DMS 273 (cell line): Measurements from ENCODE around the gene PHC2.

ENCODE experiments used
- DNase-seq: peaks from one replicate; lab custom pipeline; 2025; ENCODE audit not compliant: unreplicated experiment; lab: John Stamatoyannopoulos, UW

Gene PHC2

DNA sequence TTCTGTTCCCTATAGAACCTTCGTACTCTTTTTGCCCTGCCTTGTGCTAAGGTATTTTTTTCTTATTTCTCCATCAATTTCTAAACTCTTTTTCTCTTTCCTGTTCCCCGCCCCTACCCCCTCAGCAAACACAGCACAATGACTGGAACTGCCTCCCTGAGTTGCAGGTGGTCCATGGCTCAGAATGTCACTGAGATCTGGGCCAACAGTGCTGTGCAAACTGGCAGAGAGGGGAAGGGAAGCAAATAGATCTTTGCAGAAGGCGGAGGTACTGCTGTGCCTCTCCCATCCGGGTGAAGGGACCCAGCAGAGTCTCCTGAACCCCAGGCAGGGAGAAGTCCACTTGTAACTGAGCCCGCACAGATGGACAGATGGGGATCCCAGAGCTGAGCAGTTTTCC lies 77.4 kb downstream of the PHC2 start:
- DNase-seq, result no peak

DNA sequence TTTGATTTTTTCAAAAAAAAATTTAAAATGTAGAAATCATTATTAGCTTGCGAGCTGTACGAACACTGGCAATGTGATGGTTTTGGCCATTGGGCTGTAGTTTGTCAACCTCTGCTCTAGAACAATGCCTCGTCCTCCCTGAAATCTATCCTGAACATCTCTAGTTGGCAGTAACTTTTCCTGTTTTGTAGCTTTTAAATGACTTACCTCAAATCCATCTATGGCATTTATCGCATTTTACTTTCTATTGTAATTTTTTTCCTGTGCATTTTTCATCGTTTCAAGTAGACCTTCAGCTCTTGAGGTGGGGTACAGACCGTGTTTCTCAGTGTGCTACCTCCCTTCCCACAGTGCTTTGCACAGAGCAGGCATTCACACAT lies 79.6 kb downstream of the PHC2 start:
- no peak for DNase-seq

DNA sequence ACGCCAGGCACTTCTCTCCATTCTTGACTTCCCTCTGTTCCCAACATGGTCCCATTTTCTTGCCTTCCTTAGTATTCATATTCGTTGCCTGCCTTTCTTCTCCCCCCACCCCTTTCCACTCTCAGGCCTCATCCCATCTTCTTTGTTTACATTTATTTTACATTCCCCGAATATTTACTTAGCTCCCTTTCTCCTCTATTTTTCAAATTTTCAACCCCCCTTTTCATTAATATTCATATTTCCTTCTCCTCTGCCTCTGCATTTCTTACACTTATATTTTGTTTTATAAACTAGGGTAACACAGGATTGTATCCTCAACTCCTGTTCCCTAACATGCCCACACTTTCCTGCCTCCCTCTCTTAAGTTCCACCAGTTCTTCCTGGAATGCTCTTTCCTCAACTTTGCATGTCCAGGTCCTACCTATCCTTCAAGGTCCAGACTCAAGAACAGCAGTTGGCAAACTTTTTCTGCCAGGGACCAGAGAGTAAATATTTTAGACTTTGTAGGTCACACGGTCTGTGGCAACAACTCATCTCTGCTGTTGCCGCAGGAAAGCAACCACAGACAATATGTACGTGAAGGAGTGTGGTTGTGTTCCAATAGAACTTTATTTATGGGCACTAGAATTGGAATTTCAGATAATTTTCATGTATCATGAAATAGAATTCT lies 80.1 kb downstream of the PHC2 start:
- no peak for DNase-seq

DNA sequence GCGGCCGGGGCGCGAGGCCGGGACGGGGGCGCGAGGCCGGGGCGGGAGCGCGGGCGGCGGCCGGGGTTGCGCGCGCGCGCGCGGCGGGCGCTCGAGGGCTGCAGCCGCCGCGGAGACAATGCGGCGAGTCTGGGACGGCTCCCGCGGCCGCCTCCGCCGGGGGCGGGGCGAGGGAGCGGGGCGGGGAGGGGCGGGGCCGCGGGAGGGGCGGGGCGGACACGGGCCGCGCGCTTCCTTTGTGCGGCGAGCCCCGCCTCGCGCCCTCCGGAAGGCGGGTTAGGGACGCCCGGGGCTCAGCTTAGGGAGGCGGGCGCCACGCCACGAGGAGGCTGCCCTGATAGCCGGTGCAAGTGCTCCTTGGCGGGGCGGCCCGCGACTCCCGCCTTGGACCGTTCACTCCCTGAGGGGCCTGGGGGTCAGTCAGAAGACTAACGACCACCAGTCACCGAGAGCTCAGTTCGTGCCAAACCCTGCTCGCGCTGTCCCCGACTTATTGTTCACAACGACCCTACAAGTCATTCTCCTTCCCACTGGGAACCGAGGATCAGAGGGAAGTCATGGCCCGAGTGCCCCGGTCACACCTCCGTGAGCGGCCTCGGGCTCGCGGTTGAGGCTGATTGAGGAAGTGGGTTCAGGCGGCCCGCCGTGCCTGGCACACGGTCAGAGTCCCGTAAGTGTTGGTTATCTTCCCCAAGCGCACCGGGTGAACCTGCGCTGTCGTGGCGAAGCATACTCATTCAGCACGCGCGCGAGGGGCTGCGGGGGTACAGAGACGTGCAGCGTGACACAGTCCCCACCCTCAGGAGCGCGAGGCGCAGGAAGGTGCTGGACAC lies 80.9 kb downstream of the PHC2 start:
- peak; percentile 95 for DNase-seq

DNA sequence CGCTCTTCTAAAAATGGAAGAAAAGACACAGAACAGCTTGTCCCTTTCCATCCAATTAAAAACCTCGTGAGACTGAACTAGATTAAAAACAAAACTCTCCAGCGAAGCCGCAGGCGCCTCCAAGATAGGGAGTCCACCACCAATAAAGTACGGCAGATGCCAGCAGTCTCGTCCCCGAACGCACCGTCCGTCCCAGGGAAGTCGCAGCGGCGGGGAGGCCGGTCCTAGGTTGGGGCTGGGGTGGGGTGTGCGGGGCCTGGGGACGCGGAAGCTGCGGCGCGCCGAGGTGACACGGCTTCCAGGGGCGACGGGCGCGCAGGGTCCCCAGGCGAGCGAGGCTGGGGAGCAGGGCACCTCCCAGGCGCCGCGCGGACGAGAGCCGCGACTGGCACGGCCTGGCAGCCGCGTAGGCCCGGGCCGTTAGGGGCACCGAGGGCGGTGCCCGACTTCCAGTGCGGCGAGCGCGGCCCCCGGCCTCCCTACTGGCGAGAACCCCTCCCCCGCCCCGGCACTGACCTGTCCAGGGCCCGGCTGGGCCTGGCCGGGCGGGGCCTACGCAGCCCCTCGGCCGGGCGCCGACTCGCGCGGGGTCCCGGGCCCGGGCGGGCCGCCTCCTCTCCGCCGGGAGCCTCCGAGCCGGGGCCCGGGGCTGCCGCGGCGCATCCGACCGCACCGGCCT lies 81.7 kb downstream of the PHC2 start:
- DNase-seq, result peak; percentile 69

DNA sequence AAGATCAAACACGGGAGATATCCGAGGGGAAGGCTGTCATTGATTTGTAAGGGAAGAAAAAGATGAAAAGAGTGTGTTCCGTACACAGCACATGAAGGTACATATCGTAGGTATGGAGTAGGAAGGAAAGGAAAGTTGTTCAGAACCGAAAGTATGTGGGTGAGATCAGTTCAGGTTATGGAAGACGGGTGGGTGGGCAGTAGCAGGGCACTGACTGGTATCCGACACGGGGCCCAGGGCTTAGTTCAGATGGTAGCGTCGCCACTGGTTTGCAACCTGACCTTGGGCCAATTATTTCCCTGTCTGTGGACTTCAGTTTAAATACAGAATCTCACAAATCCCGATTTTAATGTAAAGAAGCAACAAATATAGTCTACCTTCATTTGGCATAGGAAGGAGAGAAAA lies 82.2 kb downstream of the PHC2 start:
- peak; percentile 59 for DNase-seq

DNA sequence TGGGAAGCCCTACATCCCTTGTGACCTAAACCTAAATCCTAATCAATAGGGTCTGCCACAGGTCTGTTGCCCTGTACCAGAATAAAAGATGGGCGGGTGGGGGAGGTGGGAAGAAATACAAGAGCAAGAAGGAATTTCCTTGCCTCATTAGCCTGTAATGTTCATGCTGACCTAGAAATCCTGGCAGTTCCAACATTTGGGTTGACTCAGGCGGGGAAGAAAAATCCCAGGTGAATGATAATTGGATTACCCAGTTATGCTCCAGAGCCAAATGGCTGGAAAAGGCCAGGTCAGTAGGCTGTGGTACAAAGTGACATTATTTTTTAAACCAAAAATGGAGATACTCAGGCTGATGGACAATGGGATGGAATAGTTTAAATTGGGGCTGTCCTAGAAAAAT lies 82.7 kb downstream of the PHC2 start:
- DNase-seq, result peak; percentile 37

DNA sequence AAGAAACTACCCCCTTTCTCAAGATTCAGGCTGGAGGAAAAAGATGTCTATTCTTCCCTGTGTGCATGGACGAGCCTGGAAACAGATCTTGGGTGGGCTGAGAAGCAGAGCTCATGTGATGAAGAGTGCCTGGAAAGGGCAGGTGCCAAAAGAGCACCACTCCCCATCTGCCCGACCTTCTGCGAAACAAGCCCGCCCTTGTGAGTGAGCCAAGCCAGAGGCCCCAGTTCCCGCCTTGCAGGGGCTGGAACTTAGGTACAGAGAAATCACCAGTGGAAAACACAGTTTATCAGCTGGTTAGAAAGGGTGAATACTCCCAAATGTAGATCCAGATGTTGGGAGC lies 83.3 kb downstream of the PHC2 start:
- DNase-seq, result peak; percentile 89

DNA sequence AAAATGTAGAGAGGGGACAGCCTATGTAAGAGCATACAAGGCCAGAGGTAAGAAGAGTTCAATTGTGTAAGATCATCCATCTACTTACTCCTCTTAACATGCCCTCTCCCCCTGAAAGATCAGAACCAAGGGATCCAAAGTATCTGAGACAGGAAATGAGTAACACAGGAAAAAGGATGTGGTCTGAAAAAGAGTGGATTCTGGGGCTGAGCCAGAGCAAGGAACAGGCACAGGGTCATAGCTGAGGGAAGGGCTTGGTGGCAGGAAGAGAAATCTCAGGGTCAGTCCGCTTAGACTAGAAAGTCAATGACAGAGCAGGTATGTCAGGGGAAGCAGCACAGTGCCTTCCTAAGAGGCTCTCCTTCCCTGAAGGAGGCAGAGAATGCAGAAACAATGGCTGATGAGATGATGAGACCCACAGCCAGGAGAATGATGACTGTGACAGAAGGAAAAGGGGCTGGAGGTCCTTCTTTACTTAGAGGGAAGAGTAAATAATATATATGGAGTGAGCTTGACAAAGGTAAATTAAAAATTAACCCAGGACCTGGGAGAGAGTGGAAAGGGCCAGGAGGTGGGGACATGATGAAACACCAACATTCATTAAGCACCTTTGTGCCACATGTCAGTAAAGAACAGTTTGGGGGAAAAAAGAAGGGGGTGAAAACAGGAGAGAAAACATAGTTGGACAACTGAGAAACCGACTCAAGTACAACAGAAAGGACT lies 83.8 kb downstream of the PHC2 start:
- DNase-seq, result no peak

DNA sequence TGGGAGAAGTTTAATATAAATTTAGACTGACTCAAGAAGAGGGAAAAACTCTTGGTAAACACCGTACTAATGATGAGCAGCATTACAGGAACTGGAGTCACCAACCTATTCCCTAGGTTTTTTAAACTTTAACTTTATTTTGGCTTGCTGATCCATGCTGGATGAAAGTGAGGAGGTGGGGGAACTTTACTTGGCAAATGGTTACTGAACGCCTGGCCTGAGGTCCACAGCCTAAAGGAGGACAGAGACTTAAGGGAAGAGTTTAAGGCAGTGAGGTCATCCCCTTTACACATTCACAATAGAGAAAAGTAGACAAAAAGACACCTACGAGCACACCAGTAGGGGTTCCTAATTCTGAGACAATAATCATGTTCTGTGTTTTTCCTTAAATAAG lies 84.4 kb downstream of the PHC2 start:
- no peak for DNase-seq

DNA sequence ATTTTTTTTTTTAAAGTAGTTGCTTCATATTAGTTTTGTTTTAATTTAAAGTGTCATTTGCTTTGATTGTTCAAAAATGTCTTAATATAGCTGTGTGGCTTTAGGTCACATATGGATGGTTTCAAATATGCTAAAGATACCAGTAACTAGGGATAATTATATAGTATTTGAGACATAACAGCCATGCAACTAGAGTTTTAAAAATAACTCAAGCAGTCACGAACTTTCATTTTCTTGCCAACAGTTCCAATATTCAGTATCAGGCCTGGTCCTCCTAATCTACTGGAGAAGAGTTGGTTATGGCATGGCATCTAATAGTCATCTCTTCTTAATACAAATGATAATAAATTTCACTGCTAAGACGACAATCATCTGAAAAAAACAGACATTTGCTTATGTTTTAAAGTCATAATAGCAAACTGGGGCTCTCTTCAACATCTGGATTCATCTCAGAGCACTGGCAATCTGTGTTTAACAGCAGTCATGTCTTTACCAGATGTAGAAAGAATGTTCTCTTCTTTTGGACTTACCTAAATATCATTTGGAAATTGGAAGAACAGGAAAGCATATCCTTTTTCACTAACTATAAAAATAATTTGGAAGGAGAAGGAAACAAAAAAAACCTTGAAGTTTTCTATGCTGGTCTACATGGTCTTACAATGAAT lies 85.9 kb downstream of the PHC2 start:
- DNase-seq, result no peak

DNA sequence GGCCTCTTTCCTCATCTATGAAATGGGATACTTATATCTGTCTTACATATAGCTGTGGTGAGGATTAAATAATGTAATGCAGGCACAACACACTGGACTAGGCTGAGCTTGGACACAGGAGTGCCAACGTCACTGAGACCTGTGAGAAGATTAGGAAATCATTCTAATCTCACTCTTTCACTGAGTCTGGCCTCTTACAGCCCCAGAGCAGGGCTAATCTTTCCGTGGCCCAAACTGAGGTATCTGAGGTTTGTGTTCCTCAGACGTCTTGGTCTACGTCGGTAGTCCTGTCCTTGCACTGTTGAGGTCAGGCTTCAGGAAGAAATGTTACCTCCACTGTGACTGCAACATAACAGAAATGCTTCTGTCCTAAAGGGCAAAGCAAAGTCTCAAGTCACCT lies 87.4 kb downstream of the PHC2 start:
- DNase-seq, result no peak

DNA sequence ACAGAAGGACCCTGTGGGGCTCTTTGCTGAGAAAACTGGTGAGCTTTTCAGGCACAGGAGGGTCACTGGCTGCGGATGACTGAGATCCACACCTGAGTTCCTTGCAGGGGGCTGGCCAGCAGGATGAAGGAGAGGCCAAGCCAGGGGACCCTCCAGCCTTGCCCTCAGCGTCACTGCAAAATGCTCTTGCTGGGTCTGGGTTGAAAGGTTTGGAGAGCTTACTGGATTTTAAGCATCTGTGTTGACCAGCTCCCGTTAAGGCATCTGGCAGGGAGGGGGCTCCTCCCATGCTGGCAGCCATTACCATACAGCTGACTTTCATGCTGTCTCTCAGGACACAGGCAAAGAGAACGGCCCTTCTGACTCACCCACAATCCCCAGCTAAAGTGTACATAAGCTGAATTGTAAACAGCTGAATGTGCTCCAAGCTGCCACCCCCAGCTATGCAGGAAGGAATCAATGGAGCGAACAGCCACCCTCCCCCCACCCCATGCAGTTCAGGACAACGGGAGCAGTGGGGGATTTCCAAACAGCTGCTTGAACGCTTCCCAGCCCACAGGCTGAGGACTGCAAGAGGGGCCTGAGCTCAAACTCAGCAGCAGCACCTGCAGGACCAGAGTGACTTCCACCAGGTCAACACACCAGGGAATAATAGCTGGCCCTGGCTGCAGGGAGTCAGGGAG lies 88.7 kb downstream of the PHC2 start:
- DNase-seq, result peak; percentile 95

DNA sequence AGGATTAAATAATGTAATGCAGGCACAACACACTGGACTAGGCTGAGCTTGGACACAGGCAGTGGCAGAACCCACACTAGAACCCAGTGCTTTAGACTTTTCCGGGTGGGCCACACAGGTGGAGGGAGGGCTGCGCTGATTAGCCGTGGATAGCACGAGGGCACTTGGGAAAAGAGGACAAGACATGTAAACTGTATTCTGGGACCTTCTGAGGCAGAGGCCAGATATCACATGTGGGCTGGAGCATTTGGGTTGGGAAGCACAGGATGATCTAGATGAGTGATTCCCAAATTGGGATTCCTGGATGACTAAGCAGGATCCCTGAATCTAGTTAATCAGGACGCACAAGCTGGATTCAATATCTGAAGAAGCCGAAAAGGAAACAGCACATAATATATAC lies 89.7 kb downstream of the PHC2 start:
- DNase-seq, result no peak

DNA sequence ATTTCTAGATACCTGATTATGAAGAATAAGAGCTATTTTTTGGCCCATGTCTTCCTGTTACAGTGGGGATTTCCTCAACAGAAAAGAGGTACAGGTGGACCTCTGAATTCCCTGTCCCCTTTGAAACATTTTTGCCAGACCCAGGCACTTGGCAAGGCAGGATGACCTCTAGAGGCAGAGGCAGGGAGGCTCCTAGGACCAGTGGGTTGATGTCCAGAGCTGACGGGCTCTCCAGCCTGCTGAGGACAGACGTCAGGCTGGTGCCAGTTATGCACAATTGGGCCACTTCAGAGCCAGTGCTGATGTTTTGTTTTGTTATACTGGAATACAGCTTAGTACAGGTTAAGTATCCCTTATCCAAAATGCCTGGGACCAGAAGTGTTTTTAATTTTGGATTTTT lies 91.5 kb downstream of the PHC2 start:
- DNase-seq, result no peak

DNA sequence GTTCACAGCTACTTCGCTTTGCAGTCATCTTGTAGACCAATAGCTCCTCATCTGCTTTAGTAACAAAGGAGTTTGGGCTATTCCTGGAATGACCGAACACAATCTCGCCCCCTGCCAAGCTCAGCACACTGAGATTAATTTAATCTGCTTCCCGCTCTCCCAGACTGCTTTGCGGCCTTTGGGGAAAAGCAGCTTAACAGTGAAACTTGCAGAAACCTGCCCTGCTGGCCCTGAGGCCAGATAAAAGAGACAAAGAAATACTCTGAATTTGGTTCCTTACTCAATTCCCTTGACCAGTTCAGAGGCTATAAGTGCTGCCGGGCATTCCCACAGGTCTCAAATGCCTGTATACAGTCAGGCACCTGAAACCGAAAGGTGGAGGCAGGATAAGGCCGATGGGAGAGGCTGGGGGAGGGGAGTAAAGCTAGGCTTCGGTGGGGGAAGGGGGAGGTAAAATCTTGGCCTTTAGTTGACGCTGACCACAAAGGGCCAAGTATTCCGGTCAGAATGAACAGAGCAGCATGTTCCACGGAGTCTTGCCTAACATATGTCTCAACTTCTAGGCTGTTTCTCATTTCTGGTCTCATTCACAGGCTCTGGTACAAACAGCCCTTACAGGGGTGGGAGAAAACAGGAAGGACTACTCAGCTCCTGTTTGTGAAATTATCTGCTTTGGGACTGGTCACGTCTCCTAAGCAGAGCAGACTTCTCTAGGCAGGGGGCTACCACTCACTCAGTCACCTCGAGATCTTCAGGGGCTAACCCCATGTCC lies 92.3 kb downstream of the PHC2 start:
- DNase-seq, result peak; percentile 85

DNA sequence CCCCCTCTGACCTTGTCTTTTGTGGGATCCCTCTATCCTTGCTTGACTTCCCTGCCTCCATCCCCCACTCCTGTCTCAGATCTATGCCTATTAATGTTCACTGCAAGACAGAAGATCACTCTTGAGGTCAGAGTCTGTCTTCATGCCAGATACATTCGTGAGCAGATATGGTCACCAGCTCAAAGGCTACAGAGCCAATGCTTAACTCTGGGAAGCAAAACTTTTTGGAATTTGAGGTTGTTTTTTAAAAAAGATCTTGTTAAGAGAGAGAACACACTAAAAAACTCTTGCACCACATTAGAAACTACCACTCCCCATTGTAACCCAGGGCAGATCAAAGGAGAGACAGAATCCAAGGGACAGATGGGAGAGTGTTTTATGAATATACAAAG lies 92.9 kb downstream of the PHC2 start:
- DNase-seq, result no peak

DNA sequence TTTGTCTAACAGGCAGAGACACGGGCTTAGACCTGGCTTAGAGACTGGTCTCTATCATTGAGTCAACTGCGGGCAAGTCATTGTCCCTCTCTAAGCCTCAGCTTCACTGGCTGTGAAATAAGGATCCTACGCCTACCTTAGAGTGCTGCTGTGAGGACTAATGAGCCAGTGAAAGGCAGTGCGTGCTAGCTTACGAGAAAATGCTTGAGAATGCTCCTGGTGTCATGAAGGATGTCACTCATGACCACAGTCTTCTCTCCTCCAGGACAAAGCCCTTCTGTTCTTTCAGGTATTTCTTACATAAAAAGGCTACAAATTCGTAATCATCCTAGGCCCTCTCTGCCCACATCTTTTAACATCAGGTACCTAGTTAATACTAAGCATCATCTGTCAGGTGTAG lies 93.5 kb downstream of the PHC2 start:
- no peak for DNase-seq

DNA sequence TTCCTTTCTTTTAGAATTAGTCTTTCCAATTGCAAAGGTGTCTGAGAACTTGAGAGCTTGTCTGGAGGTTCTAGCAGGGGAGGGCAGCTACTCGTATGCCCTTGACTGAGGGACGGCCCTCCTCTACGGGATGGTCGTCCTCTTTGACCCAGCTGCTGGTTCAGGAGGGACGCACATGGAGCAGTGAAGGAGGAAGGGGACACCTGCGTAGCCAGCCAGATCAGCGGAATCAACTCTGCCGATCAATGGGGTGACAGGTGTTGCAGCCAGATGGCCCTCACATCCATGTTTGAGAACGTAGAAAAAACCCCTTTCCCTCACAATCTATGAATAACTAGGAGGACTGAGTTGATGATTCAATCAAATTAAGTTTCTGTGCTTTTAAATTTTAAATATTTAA lies 94.3 kb downstream of the PHC2 start:
- peak; percentile 87 for DNase-seq

DNA sequence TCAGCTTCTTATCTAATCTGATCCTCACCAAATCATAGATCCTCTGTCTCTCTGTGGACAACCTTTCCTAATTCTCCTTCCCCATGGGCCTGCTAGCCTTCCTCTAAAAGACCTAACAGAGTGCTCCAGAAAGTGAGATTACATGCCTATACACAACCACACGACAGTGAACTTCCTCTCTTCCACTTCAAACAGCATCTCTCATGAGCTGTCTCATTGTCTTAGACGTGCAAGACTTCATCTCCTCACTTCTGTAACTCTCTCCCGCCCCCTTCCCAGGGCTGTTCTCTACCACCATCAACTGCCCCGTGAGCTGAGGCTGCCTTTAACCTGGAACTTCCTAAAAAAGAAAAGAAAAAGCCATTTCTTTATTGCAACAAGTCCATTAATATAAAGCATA lies 95.9 kb downstream of the PHC2 start:
- no peak for DNase-seq
